Measurements from ENCODE around the gene PPRC1. TPM values are rescaled to one million over a fixed set of nuclear protein-coding genes. Genes with fewer than 3 reads are reported as not detected.
A peak's percentile ranks its signal among the peaks of the same experiment; 100 is the strongest.

PPRC1 gene
- total RNA-seq, 1 donor from 2014 or later: 11.7 TPM

GRCh38 chr10:102113261-102113955 lies 19.4 kb upstream of the PPRC1 start:
- Mint-ChIP-seq H3K27me3 (ENCODE audit: insufficient read depth, low read depth) (peaks cover 10% of the 10 kb centered on the region), H3K27ac (peak overlapping the region; percentile 87), H3K9me3 (no peaks in the 10 kb centered on the region), H3K36me3 (peaks cover 24% of the 10 kb centered on the region), H3K4me1 (peaks cover 53% of the 10 kb centered on the region), H3K4me3 (peak overlapping the region; percentile 95)
- Histone ChIP-seq H4K20me1 (ENCODE audit: low read depth) (peaks cover 50% of the 10 kb centered on the region), H2AFZ (replicated peaks) (no peak overlapping the region), H3K4me1 (peaks cover 48% of the 10 kb centered on the region), H3K9ac (peak overlapping the region; percentile 86), H3K79me2 (ENCODE audit: low read depth) (peaks cover 85% of the 10 kb centered on the region), H3K36me3 (no peaks in the 10 kb centered on the region), H3K4me2 (peak overlapping the region; percentile 100), H3K27me3 (no peaks in the 10 kb centered on the region), H3K9me3 (ENCODE audit: low read depth) (no peaks in the 10 kb centered on the region), H3F3A (ENCODE audit: low read depth) (peaks cover 37% of the 10 kb centered on the region), H3K27ac (peak overlapping the region; percentile 82), H3K4me3 (peak overlapping the region; percentile 88)
- TF ChIP-seq CTCF (IDR thresholded peaks at IDR 0.05) (no peak), EZH2phosphoT487 (IDR thresholded peaks at IDR 0.05) (no peak), EZH2 (IDR thresholded peaks at IDR 0.05) (no peak)
- peak; percentile 8 for DNase-seq (ENCODE audit: low spot score)

- DNase-seq (ENCODE audit: low spot score): peak; percentile 73
- Histone ChIP-seq H2AFZ (replicated peaks) (no peak overlapping the region), H3K4me1 (peaks cover 54% of the 10 kb centered on the region), H3K9ac (peak overlapping the region; percentile 86), H3K79me2 (ENCODE audit: low read depth) (peaks cover 92% of the 10 kb centered on the region), H3K9me3 (ENCODE audit: low read depth) (no peaks in the 10 kb centered on the region), H3F3A (ENCODE audit: low read depth) (peaks cover 45% of the 10 kb centered on the region), H4K20me1 (ENCODE audit: low read depth) (peaks cover 56% of the 10 kb centered on the region), H3K36me3 (no peaks in the 10 kb centered on the region), H3K27ac (peak overlapping the region; percentile 82), H3K27me3 (no peaks in the 10 kb centered on the region), H3K4me3 (peak overlapping the region; percentile 88), H3K4me2 (peak overlapping the region; percentile 100)
- Mint-ChIP-seq H3K27ac (peak overlapping the region; percentile 91), H3K9me3 (no peaks in the 10 kb centered on the region), H3K4me3 (peak overlapping the region; percentile 95), H3K36me3 (peaks cover 18% of the 10 kb centered on the region), H3K4me1 (peaks cover 59% of the 10 kb centered on the region), H3K27me3 (ENCODE audit: insufficient read depth, low read depth) (peaks cover 8% of the 10 kb centered on the region)
- TF ChIP-seq CTCF (IDR thresholded peaks at IDR 0.05) (no peak), EZH2 (IDR thresholded peaks at IDR 0.05) (no peak)
These were observed 18.6 kb upstream of the PPRC1 start for GRCh38 chr10:102113956-102114857.

- Histone ChIP-seq H3F3A (ENCODE audit: low read depth) (peaks cover 52% of the 10 kb centered on the region), H3K27me3 (no peaks in the 10 kb centered on the region), H3K4me3 (peak overlapping the region; percentile 88), H3K4me1 (peaks cover 54% of the 10 kb centered on the region), H3K27ac (peak overlapping the region; percentile 82), H3K79me2 (ENCODE audit: low read depth) (peaks cover 96% of the 10 kb centered on the region), H3K36me3 (no peaks in the 10 kb centered on the region), H4K20me1 (ENCODE audit: low read depth) (peaks cover 50% of the 10 kb centered on the region), H3K4me2 (peak overlapping the region; percentile 100), H3K9ac (peak overlapping the region; percentile 86), H3K9me3 (ENCODE audit: low read depth) (no peaks in the 10 kb centered on the region), H2AFZ (replicated peaks) (no peak overlapping the region)
- Mint-ChIP-seq H3K27me3 (ENCODE audit: insufficient read depth, low read depth) (peaks cover 5% of the 10 kb centered on the region), H3K9me3 (no peaks in the 10 kb centered on the region), H3K36me3 (peaks cover 9% of the 10 kb centered on the region), H3K27ac (peak overlapping the region; percentile 91), H3K4me1 (peaks cover 63% of the 10 kb centered on the region), H3K4me3 (peak overlapping the region; percentile 95)
- DNase-seq (ENCODE audit: low spot score): peak; percentile 96
- TF ChIP-seq EZH2phosphoT487 (IDR thresholded peaks at IDR 0.05): no peak
- TF ChIP-seq CTCF (IDR thresholded peaks at IDR 0.05): no peak
- no peak for TF ChIP-seq EZH2 (IDR thresholded peaks at IDR 0.05)
These were observed 17.8 kb upstream of the PPRC1 start for GRCh38 chr10:102114861-102115618.

All from neural progenitor cell (in vitro differentiated cells).